ENCODE data around the gene SPESP1.

The SPESP1 gene

GRCh38 chr15:68930268-68931022 is at the start of gene SPESP1:
TSS of gene SPESP1 (plus strand) at chr15:68930525. CDS start at chr15:68930654, 129 bp downstream.
- Histone ChIP-seq H3K27ac (ENCODE audit: low read depth, low read length) (no peak within 1 kb of the TSS), H3K36me3 (ENCODE audit: insufficient read depth, low read length) (no peaks in the 10 kb centered on the region), H3K4me3 (ENCODE audit: low read depth in 1 of 2, low read length in 2 of 2) (peak within 1 kb of the TSS; percentile 26 to 52), H3K9ac (ENCODE audit: low read length) (no peak within 1 kb of the TSS), H3K4me1 (ENCODE audit: insufficient read depth, low read length) (no peaks in the 10 kb centered on the region), H3K9me3 (ENCODE audit: low read length) (no peaks in the 10 kb centered on the region), H3K27me3 (ENCODE audit: control insufficient read depth in 1 of 2, insufficient read depth in 2 of 2, low read length in 2 of 2) (no peaks in the 10 kb centered on the region)

DNA sequence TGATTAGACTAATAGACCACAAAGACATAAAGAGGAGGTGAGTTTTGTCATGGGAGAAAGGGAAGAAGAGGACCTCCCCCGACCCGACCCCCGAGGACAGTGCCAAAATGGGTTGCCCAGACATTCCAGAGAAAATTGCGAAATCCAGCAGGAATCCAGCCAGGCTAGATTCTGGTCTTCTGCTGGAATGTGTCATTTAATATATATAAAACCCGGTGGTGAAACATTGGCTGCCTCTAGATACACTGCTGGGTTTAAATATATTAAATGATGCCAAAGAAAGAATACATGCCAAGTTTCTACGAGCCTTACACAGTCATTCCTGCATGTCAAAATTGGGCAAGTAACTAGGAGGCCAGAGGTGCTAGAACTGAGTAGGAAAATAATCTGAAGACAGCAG is 45.3 kb upstream of the SPESP1 start:
- Histone ChIP-seq H3K9me3 (ENCODE audit: low read length) (no peaks in the 10 kb centered on the region), H3K9ac (ENCODE audit: low read length) (no peak overlapping the region), H3K4me1 (ENCODE audit: insufficient read depth, low read length) (no peaks in the 10 kb centered on the region), H3K27ac (ENCODE audit: low read depth, low read length) (no peak overlapping the region), H3K4me3 (ENCODE audit: low read depth in 1 of 2, low read length in 2 of 2) (no peak overlapping the region), H3K36me3 (ENCODE audit: insufficient read depth, low read length) (no peaks in the 10 kb centered on the region), H3K27me3 (ENCODE audit: control insufficient read depth in 1 of 2, insufficient read depth in 2 of 2, low read length in 2 of 2) (no peaks in the 10 kb centered on the region)

DNA sequence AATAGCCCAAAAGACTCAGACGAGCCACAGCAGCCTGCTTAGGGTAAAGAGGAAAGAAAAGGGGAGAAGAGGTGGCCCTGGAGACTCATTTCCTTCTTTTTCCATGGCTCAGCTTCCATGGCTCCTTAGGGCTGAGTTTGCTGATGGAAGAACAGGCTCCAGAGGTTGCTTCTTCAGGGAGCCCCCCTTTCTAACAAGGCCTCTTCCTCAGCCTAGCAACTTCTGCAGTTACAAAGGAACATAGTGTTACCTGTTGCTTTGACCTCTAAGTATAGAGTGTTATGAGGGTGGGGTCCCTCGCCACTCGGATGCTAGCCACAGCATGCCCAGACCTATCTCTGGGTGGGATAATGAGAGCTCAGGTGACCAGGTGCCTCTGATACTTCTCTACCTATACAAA is 43.2 kb upstream of the SPESP1 start:
- Histone ChIP-seq H3K36me3 (ENCODE audit: insufficient read depth, low read length) (no peaks in the 10 kb centered on the region), H3K9me3 (ENCODE audit: low read length) (no peaks in the 10 kb centered on the region), H3K27me3 (ENCODE audit: control insufficient read depth in 1 of 2, insufficient read depth in 2 of 2, low read length in 2 of 2) (no peaks in the 10 kb centered on the region), H3K4me1 (ENCODE audit: insufficient read depth, low read length) (no peaks in the 10 kb centered on the region), H3K9ac (ENCODE audit: low read length) (no peak overlapping the region), H3K27ac (ENCODE audit: low read depth, low read length) (no peak overlapping the region), H3K4me3 (ENCODE audit: low read depth in 1 of 2, low read length in 2 of 2) (no peak overlapping the region)

DNA sequence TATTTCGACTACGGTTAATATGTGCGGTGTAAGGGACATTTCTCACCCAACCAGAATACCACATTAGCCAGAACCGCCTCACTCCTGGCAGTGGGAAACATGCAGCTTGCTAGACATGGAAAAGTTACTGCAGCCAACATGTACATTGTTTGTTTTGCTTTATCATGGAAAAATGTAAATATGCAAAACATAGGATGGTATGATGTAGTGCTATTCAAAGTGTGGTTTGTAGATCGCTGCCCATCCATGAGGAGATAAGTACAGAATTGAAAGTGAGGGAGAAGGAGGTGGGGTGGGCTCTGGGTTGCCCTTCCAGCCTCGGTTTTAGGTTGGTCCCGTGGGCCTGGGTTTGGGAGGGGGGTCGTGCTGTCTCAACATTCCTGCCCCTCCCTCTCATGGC is 42.5 kb upstream of the SPESP1 start:
- H3K9ac ChIP-seq (ENCODE audit: low read length), result no peak overlapping the region
- no peak overlapping the region for H3K4me3 ChIP-seq (ENCODE audit: low read depth in 1 of 2, low read length in 2 of 2)
- H3K27me3 ChIP-seq (ENCODE audit: control insufficient read depth in 1 of 2, insufficient read depth in 2 of 2, low read length in 2 of 2), result no peaks in the 10 kb centered on the region
- no peaks in the 10 kb centered on the region for H3K4me1 ChIP-seq (ENCODE audit: insufficient read depth, low read length)
- no peaks in the 10 kb centered on the region for H3K36me3 ChIP-seq (ENCODE audit: insufficient read depth, low read length)
- H3K9me3 ChIP-seq (ENCODE audit: low read length), result no peaks in the 10 kb centered on the region
- no peak overlapping the region for H3K27ac ChIP-seq (ENCODE audit: low read depth, low read length)

GRCh38 chr15:68888419-68888818 is 41.9 kb upstream of the SPESP1 start:
- H3K36me3 ChIP-seq (ENCODE audit: insufficient read depth, low read length), result no peaks in the 10 kb centered on the region
- no peak overlapping the region for H3K4me3 ChIP-seq (ENCODE audit: low read depth in 1 of 2, low read length in 2 of 2)
- no peaks in the 10 kb centered on the region for H3K27me3 ChIP-seq (ENCODE audit: control insufficient read depth in 1 of 2, insufficient read depth in 2 of 2, low read length in 2 of 2)
- H3K9ac ChIP-seq (ENCODE audit: low read length), result no peak overlapping the region
- no peak overlapping the region for H3K27ac ChIP-seq (ENCODE audit: low read depth, low read length)
- H3K4me1 ChIP-seq (ENCODE audit: insufficient read depth, low read length), result no peaks in the 10 kb centered on the region
- H3K9me3 ChIP-seq (ENCODE audit: low read length), result no peaks in the 10 kb centered on the region

- H3K27me3 ChIP-seq (ENCODE audit: control insufficient read depth in 1 of 2, insufficient read depth in 2 of 2, low read length in 2 of 2), result peaks cover 0 to 5% of the 10 kb centered on the region in 2 donors
- H3K36me3 ChIP-seq (ENCODE audit: insufficient read depth, low read length), result no peaks in the 10 kb centered on the region
- H3K27ac ChIP-seq (ENCODE audit: low read depth, low read length), result no peak overlapping the region
- no peak overlapping the region for H3K9ac ChIP-seq (ENCODE audit: low read length)
- H3K4me1 ChIP-seq (ENCODE audit: insufficient read depth, low read length), result no peaks in the 10 kb centered on the region
- H3K4me3 ChIP-seq (ENCODE audit: low read depth in 1 of 2, low read length in 2 of 2), result no peak overlapping the region
- H3K9me3 ChIP-seq (ENCODE audit: low read length), result no peaks in the 10 kb centered on the region
These were observed 36.1 kb upstream of the SPESP1 start for GRCh38 chr15:68894208-68894607.

GRCh38 chr15:68896178-68896577 is 34.1 kb upstream of the SPESP1 start:
- H3K36me3 ChIP-seq (ENCODE audit: insufficient read depth, low read length), result no peaks in the 10 kb centered on the region
- no peak overlapping the region for H3K27ac ChIP-seq (ENCODE audit: low read depth, low read length)
- H3K27me3 ChIP-seq (ENCODE audit: control insufficient read depth in 1 of 2, insufficient read depth in 2 of 2, low read length in 2 of 2), result peaks cover 0 to 5% of the 10 kb centered on the region in 2 donors
- H3K4me3 ChIP-seq (ENCODE audit: low read depth in 1 of 2, low read length in 2 of 2), result no peak overlapping the region
- no peaks in the 10 kb centered on the region for H3K9me3 ChIP-seq (ENCODE audit: low read length)
- H3K9ac ChIP-seq (ENCODE audit: low read length), result no peak overlapping the region
- H3K4me1 ChIP-seq (ENCODE audit: insufficient read depth, low read length), result no peaks in the 10 kb centered on the region

DNA sequence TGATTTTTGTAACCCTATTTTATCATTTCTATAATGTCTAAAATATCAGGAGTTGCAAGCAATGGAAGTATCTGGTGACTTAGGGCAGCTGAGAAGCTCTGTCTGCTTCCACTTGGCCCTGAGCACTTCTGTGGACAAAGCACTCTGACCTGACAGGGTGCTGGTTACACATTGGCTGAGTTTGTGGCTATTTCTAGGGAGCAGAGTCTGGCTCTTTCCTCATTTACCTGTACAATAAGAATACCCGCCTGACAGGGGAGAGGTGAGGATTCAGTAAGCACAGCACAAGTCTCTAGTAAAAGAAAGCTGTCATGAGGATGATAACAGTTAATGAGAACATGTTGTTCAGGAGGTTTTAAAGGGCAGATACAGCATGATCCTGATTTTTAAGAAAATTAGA is 33.3 kb upstream of the SPESP1 start:
- no peak overlapping the region for H3K27ac ChIP-seq (ENCODE audit: low read depth, low read length)
- peaks cover 0 to 5% of the 10 kb centered on the region in 2 donors for H3K27me3 ChIP-seq (ENCODE audit: control insufficient read depth in 1 of 2, insufficient read depth in 2 of 2, low read length in 2 of 2)
- H3K9me3 ChIP-seq (ENCODE audit: low read length), result no peaks in the 10 kb centered on the region
- H3K36me3 ChIP-seq (ENCODE audit: insufficient read depth, low read length), result no peaks in the 10 kb centered on the region
- no peaks in the 10 kb centered on the region for H3K4me1 ChIP-seq (ENCODE audit: insufficient read depth, low read length)
- H3K4me3 ChIP-seq (ENCODE audit: low read depth in 1 of 2, low read length in 2 of 2), result no peak overlapping the region
- no peak overlapping the region for H3K9ac ChIP-seq (ENCODE audit: low read length)

DNA sequence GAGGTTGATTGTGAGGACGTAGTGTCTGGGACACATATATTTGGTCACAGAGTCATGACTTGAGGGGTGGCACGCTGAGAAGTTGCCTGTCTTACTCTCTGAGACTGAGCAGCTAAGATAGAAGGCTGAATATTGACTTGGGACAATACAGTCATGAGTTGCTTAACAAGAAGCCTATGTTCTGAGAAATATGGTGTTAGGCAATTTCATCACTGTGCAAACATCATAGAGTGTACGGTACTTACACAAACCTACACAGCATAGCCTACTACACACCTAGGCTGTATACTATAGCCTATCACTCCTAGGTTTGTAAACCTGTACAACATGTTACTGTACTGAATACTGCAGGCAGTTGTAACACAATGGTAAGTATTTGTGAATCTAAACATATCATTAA is 30.3 kb upstream of the SPESP1 start:
- Histone ChIP-seq H3K27me3 (ENCODE audit: control insufficient read depth in 1 of 2, insufficient read depth in 2 of 2, low read length in 2 of 2) (no peaks in the 10 kb centered on the region), H3K4me1 (ENCODE audit: insufficient read depth, low read length) (no peaks in the 10 kb centered on the region), H3K36me3 (ENCODE audit: insufficient read depth, low read length) (no peaks in the 10 kb centered on the region), H3K4me3 (ENCODE audit: low read depth in 1 of 2, low read length in 2 of 2) (no peak overlapping the region), H3K9me3 (ENCODE audit: low read length) (no peaks in the 10 kb centered on the region), H3K9ac (ENCODE audit: low read length) (no peak overlapping the region), H3K27ac (ENCODE audit: low read depth, low read length) (no peak overlapping the region)

DNA sequence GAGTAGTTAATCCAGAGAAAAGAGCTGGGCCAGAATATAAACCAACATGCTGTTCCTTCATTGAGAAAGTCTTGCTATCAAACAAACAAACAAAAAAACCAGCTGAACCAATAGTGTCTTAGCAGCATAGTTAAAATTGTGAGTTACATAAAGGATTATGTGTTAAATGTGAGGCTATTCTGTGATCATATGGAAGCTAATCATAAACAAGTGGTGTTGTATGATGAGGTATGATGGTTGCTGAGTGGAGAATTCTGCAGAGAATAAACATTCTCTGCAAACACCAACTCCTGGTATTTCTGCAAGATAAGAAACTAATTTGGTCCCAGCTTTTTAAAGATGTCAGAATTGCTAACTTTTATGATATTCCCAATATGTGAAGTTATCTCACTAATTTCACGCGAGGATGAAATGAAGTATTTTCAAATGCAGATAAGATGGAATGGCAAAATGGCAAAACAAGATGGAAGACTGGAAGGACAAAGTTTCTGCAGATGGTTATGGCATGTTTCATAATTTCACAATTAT is 22.9 kb upstream of the SPESP1 start:
- H3K4me3 ChIP-seq (ENCODE audit: low read depth in 1 of 2, low read length in 2 of 2), result no peak overlapping the region
- no peaks in the 10 kb centered on the region for H3K9me3 ChIP-seq (ENCODE audit: low read length)
- no peaks in the 10 kb centered on the region for H3K27me3 ChIP-seq (ENCODE audit: control insufficient read depth in 1 of 2, insufficient read depth in 2 of 2, low read length in 2 of 2)
- no peaks in the 10 kb centered on the region for H3K4me1 ChIP-seq (ENCODE audit: insufficient read depth, low read length)
- H3K36me3 ChIP-seq (ENCODE audit: insufficient read depth, low read length), result no peaks in the 10 kb centered on the region
- no peak overlapping the region for H3K27ac ChIP-seq (ENCODE audit: low read depth, low read length)
- H3K9ac ChIP-seq (ENCODE audit: low read length), result no peak overlapping the region

DNA sequence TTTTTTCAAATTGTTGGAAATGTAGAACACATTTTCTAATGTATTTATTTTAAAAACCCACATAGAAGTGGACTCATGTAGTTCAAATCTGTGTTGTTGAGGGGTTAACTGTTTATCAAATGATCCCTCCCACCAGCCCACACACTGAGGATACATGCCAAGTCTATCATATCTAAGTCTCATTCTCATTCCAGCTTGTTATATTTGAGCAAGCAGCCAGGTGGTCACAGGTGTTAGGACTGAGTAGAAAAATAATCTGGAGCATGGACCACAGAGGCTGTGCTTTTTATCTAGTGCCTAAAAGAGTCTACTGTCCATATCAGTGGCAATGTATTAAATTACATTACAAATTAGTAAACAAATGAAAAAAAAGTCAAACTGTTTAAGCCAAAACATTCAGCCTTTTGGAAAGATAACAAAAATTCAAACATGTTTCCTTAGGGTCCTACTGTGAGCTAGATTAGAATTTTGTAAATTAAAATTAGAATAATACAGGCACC is 20.7 kb upstream of the SPESP1 start:
- no peaks in the 10 kb centered on the region for H3K27me3 ChIP-seq (ENCODE audit: control insufficient read depth in 1 of 2, insufficient read depth in 2 of 2, low read length in 2 of 2)
- no peak overlapping the region for H3K9ac ChIP-seq (ENCODE audit: low read length)
- no peaks in the 10 kb centered on the region for H3K4me1 ChIP-seq (ENCODE audit: insufficient read depth, low read length)
- no peak overlapping the region for H3K4me3 ChIP-seq (ENCODE audit: low read depth in 1 of 2, low read length in 2 of 2)
- no peak overlapping the region for H3K27ac ChIP-seq (ENCODE audit: low read depth, low read length)
- no peaks in the 10 kb centered on the region for H3K36me3 ChIP-seq (ENCODE audit: insufficient read depth, low read length)
- no peaks in the 10 kb centered on the region for H3K9me3 ChIP-seq (ENCODE audit: low read length)

DNA sequence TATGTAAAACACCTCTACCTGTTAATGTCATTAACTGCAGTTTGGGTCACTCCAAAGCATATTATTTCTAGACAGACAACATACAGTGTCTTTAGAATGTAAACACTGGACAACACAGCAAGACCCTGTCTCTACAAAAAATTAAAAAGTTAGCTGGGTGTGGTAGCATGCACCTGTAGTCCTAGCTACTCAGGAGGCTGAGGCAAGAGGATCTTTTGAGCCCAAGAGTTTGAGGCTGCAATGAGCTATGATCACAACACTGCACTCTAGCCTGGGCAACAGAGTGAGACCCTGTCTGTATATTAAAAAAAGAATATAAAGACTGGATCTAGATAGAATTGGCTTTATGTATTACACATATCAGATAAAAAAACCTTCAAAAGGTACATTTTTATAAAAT is 20.0 kb upstream of the SPESP1 start:
- no peak overlapping the region for H3K9ac ChIP-seq (ENCODE audit: low read length)
- no peaks in the 10 kb centered on the region for H3K4me1 ChIP-seq (ENCODE audit: insufficient read depth, low read length)
- H3K36me3 ChIP-seq (ENCODE audit: insufficient read depth, low read length), result no peaks in the 10 kb centered on the region
- H3K27ac ChIP-seq (ENCODE audit: low read depth, low read length), result no peak overlapping the region
- H3K27me3 ChIP-seq (ENCODE audit: control insufficient read depth in 1 of 2, insufficient read depth in 2 of 2, low read length in 2 of 2), result no peaks in the 10 kb centered on the region
- H3K4me3 ChIP-seq (ENCODE audit: low read depth in 1 of 2, low read length in 2 of 2), result no peak overlapping the region
- no peaks in the 10 kb centered on the region for H3K9me3 ChIP-seq (ENCODE audit: low read length)
